ENCODE data around the gene TLR2. TPM values are rescaled to one million over a fixed set of nuclear protein-coding genes. Genes with fewer than 3 reads are reported as not detected.

TLR2 gene
- total RNA-seq, 3 donors from 2014 or later (not counting 1 experiment from before 2014, with no cell fraction given) = 2.7 to 20.4 (median 6.3) TPM

GRCh38 chr4:153668647-153669046, 15.4 kb upstream of the TLR2 start:
- Histone ChIP-seq H3K4me3 (ENCODE audit: low read length) (no peak overlapping the region), H3K9me3 (ENCODE audit: control insufficient read depth, insufficient read depth, low read length) (no peaks in the 10 kb centered on the region), H3K4me1 (ENCODE audit: control insufficient read depth, insufficient read depth, low read length) (no peaks in the 10 kb centered on the region), H3K27me3 (ENCODE audit: control insufficient read depth, insufficient read depth, low read length) (no peaks in the 10 kb centered on the region), H3K36me3 (ENCODE audit: control insufficient read depth, insufficient read depth, low read length) (no peaks in the 10 kb centered on the region), H3K27ac (ENCODE audit: low read length) (no peak overlapping the region)
- Mint-ChIP-seq H3K4me1 (no peaks in the 10 kb centered on the region), H3K36me3 (no peaks in the 10 kb centered on the region), H3K4me3 (no peak overlapping the region), H3K27me3 (ENCODE audit: low read depth in 2 of 2) (peaks cover 12 to 30% of the 10 kb centered on the region in 2 donors), H3K9me3 (no peaks in the 10 kb centered on the region), H3K27ac (no peak overlapping the region)
- intact Hi-C loops (cut with micrococcal nuclease) = no loop called here
- ATAC-seq (no peak), DNase-seq (no peak)
- 100% methylated on average over 2 of the region's 2 CpGs for WGBS (ENCODE audit: insufficient coverage)
- TF ChIP-seq CTCF (IDR thresholded peaks at IDR 0.05) = no peak

GRCh38 chr4:153669838-153670237, 14.2 kb upstream of the TLR2 start:
- ATAC-seq = no peak
- Mint-ChIP-seq H3K9me3 (peaks cover 0 to 4% of the 10 kb centered on the region in 2 donors), H3K27me3 (ENCODE audit: low read depth in 2 of 2) (peaks cover 17 to 42% of the 10 kb centered on the region in 2 donors), H3K27ac (no peak overlapping the region), H3K36me3 (peaks cover 6% of the 10 kb centered on the region), H3K4me1 (no peaks in the 10 kb centered on the region), H3K4me3 (no peak overlapping the region)
- intact Hi-C loops (cut with micrococcal nuclease) = no loop called here
- Histone ChIP-seq H3K9me3 (ENCODE audit: control insufficient read depth, insufficient read depth, low read length) (no peaks in the 10 kb centered on the region), H3K27me3 (ENCODE audit: control insufficient read depth, insufficient read depth, low read length) (no peaks in the 10 kb centered on the region), H3K36me3 (ENCODE audit: control insufficient read depth, insufficient read depth, low read length) (no peaks in the 10 kb centered on the region), H3K4me1 (ENCODE audit: control insufficient read depth, insufficient read depth, low read length) (no peaks in the 10 kb centered on the region), H3K27ac (ENCODE audit: low read length) (no peak overlapping the region), H3K4me3 (ENCODE audit: low read length) (no peak overlapping the region)
- no peak for DNase-seq
- WGBS (ENCODE audit: insufficient coverage) = 100% methylated on average over 2 of the region's 3 CpGs
- TF ChIP-seq CTCF (IDR thresholded peaks at IDR 0.05) = no peak

- H3K36me3 ChIP-seq (ENCODE audit: control insufficient read depth, insufficient read depth, low read length) = no peaks in the 10 kb centered on the region
- H3K27ac ChIP-seq (ENCODE audit: low read length) = no peak overlapping the region
- intact Hi-C loops (cut with micrococcal nuclease) = no loop called here
- no peaks in the 10 kb centered on the region for H3K27me3 ChIP-seq (ENCODE audit: control insufficient read depth, insufficient read depth, low read length)
- Mint-ChIP-seq H3K27me3 (ENCODE audit: low read depth in 2 of 2) (peaks cover 15 to 63% of the 10 kb centered on the region in 2 donors), H3K4me1 (no peaks in the 10 kb centered on the region), H3K4me3 (no peak overlapping the region), H3K36me3 (peaks cover 23% of the 10 kb centered on the region), H3K9me3 (peaks cover 2 to 5% of the 10 kb centered on the region in 2 donors), H3K27ac (no peak overlapping the region)
- peaks cover 7% of the 10 kb centered on the region for H3K9me3 ChIP-seq (ENCODE audit: control insufficient read depth, insufficient read depth, low read length)
- WGBS (ENCODE audit: insufficient coverage) = 85% methylated on average over 5 of the region's 5 CpGs
- no peaks in the 10 kb centered on the region for H3K4me1 ChIP-seq (ENCODE audit: control insufficient read depth, insufficient read depth, low read length)
- DNase-seq (no peak), ATAC-seq (no peak)
- TF ChIP-seq CTCF (IDR thresholded peaks at IDR 0.05) = no peak
- H3K4me3 ChIP-seq (ENCODE audit: low read length) = no peak overlapping the region
Measured at GRCh38 chr4:153676486-153676885, 7.6 kb upstream of the TLR2 start.

- no peak for TF ChIP-seq CTCF (IDR thresholded peaks at IDR 0.05)
- no peak for DNase-seq
- H3K27me3 Mint-ChIP-seq (ENCODE audit: low read depth in 2 of 2) = peaks cover 14 to 63% of the 10 kb centered on the region in 2 donors
- Histone ChIP-seq H3K4me1 (ENCODE audit: control insufficient read depth, insufficient read depth, low read length) (no peaks in the 10 kb centered on the region), H3K4me3 (ENCODE audit: low read length) (no peak overlapping the region), H3K27me3 (ENCODE audit: control insufficient read depth, insufficient read depth, low read length) (no peaks in the 10 kb centered on the region), H3K9me3 (ENCODE audit: control insufficient read depth, insufficient read depth, low read length) (peaks cover 7% of the 10 kb centered on the region), H3K36me3 (ENCODE audit: control insufficient read depth, insufficient read depth, low read length) (no peaks in the 10 kb centered on the region), H3K27ac (ENCODE audit: low read length) (no peak overlapping the region)
- H3K4me1 Mint-ChIP-seq = no peaks in the 10 kb centered on the region
- H3K9me3 Mint-ChIP-seq = peaks cover 2 to 5% of the 10 kb centered on the region in 2 donors
- H3K36me3 Mint-ChIP-seq = peaks cover 23% of the 10 kb centered on the region
- intact Hi-C loops (cut with micrococcal nuclease) = no loop called here
- H3K4me3 Mint-ChIP-seq = no peak overlapping the region
- WGBS (ENCODE audit: insufficient coverage) = no CpG with 5 or more reads among the region's 1 CpG
- no peak overlapping the region for H3K27ac Mint-ChIP-seq
- no peak for ATAC-seq
Measured at GRCh38 chr4:153676984-153677383, 7.1 kb upstream of the TLR2 start.

Measured in natural killer cell (primary cell).